Trophoblast cell (in vitro differentiated cells and primary cell): ENCODE measurements around the gene UQCRC1.

ENCODE experiments used
- DNase-seq, 2 donors: peaks; one replicate each; pipeline ENCODE4 v3.0.0-alpha.2; 2016
- H2AFZ ChIP-seq: 2 replicates; pipeline ENCODE4 v1.6.1; 2013; ENCODE audit warnings: low read length, moderate library complexity, mild to moderate bottlenecking; ENCODE audit not compliant: insufficient read depth, poor library complexity
- H2AK5ac ChIP-seq: 2 replicates; pipeline ENCODE4 v1.6.1; 2013; ENCODE audit warnings: mild to moderate bottlenecking, low read length
- H2BK120ac ChIP-seq: 2 replicates; pipeline ENCODE4 v1.6.1; 2013; ENCODE audit warnings: low read length, mild to moderate bottlenecking, moderate library complexity; ENCODE audit not compliant: insufficient read depth, poor library complexity
- H2BK12ac ChIP-seq: 2 replicates; pipeline ENCODE4 v1.6.1; 2013; ENCODE audit warnings: mild to moderate bottlenecking, low read length, moderate library complexity
- H2BK5ac ChIP-seq: 2 replicates; pipeline ENCODE4 v1.6.1; 2013; ENCODE audit warnings: low read length, low read depth, moderate library complexity, mild to moderate bottlenecking; ENCODE audit not compliant: poor library complexity
- H3K14ac ChIP-seq: 2 replicates; pipeline ENCODE4 v1.6.1; 2013; ENCODE audit warnings: mild to moderate bottlenecking, low read length
- H3K18ac ChIP-seq: 2 replicates; pipeline ENCODE4 v1.6.1; 2013; ENCODE audit warnings: mild to moderate bottlenecking, low read length
- H3K23ac ChIP-seq: 2 replicates; pipeline ENCODE4 v1.6.1; 2013; ENCODE audit warnings: low read length
- H3K27ac ChIP-seq: 2 replicates; pipeline ENCODE4 v1.5.1; 2013; ENCODE audit warnings: low read depth, mild to moderate bottlenecking, inconsistent platforms, low read length, moderate library complexity
- H3K27me3 ChIP-seq: 2 replicates; pipeline ENCODE4 v1.6.1; 2013; ENCODE audit warnings: inconsistent platforms, mild to moderate bottlenecking, low read length, moderate library complexity; ENCODE audit not compliant: insufficient read depth
- H3K36me3 ChIP-seq, 2 experiments: 1 replicate in 1 of 2; 2 replicates in 1 of 2; pipeline ENCODE4 v1.6.1; 2013; ENCODE audit warnings: low read length in 2 of 2, mild to moderate bottlenecking in 2 of 2, moderate library complexity in 1 of 2; ENCODE audit not compliant: insufficient read depth in 2 of 2, control insufficient read depth in 1 of 2
- H3K4ac ChIP-seq: 2 replicates; pipeline ENCODE4 v1.6.1; 2013; ENCODE audit warnings: low read depth, mild to moderate bottlenecking, low read length, moderate library complexity
- H3K4me1 ChIP-seq, 2 experiments: 1 replicate in 1 of 2; 2 replicates in 1 of 2; pipeline ENCODE4 v1.6.1; 2013; ENCODE audit warnings: low read length in 2 of 2, mild to moderate bottlenecking in 2 of 2, moderate library complexity in 1 of 2; ENCODE audit not compliant: insufficient read depth in 2 of 2, control insufficient read depth in 1 of 2
- H3K4me2 ChIP-seq: 2 replicates; pipeline ENCODE4 v1.6.1; 2013; ENCODE audit warnings: inconsistent platforms, mild to moderate bottlenecking, low read length, moderate library complexity
- H3K4me3 ChIP-seq: 2 replicates; pipeline ENCODE4 v1.5.1; 2013; ENCODE audit warnings: mild to moderate bottlenecking, low read depth, low read length, inconsistent platforms
- H3K79me1 ChIP-seq: one replicate; pipeline ENCODE4 v1.6.1; 2013; ENCODE audit warnings: low read length
- H3K79me2 ChIP-seq: 2 replicates; pipeline ENCODE4 v1.6.1; 2013; ENCODE audit warnings: low read length, mild to moderate bottlenecking; ENCODE audit not compliant: control insufficient read depth, insufficient read depth, poor library complexity
- H3K9ac ChIP-seq: 2 replicates; pipeline ENCODE4 v1.6.1; 2013; ENCODE audit warnings: mild to moderate bottlenecking, low read length
- H3K9me3 ChIP-seq: 2 replicates; pipeline ENCODE4 v1.6.1; 2013; ENCODE audit warnings: low read depth, mild to moderate bottlenecking, control low read depth, inconsistent platforms, low read length; ENCODE audit not compliant: insufficient read depth
- H4K12ac ChIP-seq: 2 replicates; pipeline ENCODE4 v1.6.1; 2013; ENCODE audit warnings: low read depth, mild to moderate bottlenecking, low read length, moderate library complexity
- H4K8ac ChIP-seq: 2 replicates; pipeline ENCODE4 v1.6.1; 2013; ENCODE audit warnings: low read depth, mild to moderate bottlenecking, low read length, moderate library complexity
- H4K91ac ChIP-seq: one replicate; pipeline ENCODE4 v1.6.1; 2013; ENCODE audit warnings: low read depth, mild to moderate bottlenecking, low read length, moderate library complexity
- WGBS: extraction: QIAGEN DNeasy Blood & Tissue Kit; methylation state at CpG from one replicate; pipeline ENCODE4 v1.1.7; 2013; ENCODE audit warnings: missing lambda C conversion rate; ENCODE audit not compliant: insufficient read length, insufficient coverage; ENCODE audit errors: extremely low coverage; 5-methylcytosine and 5-hydroxymethylcytosine counted together

UQCRC1 gene

GRCh38 chr3:48591436-48591835 lies 18.0 kb downstream of the UQCRC1 start:
- Histone ChIP-seq H3K79me1 (peaks cover 17% of the 10 kb centered on the region), H2AK5ac (no peak overlapping the region), H3K4me1 (peaks cover 22 to 23% of the 10 kb centered on the region in 2 experiments), H3K79me2 (peaks cover under 1% of the 10 kb centered on the region), H2BK5ac (no peak overlapping the region), H3K18ac (no peak overlapping the region), H3K4me2 (no peak overlapping the region), H3K23ac (no peak overlapping the region), H2BK12ac (no peak overlapping the region), H3K27ac (no peak overlapping the region), H3K27me3 (no peaks in the 10 kb centered on the region), H4K91ac (no peak overlapping the region), H3K9ac (no peak overlapping the region), H3K36me3 (peaks cover 34 to 44% of the 10 kb centered on the region in 2 experiments), H2AFZ (no peak overlapping the region), H4K8ac (no peak overlapping the region), H4K12ac (no peak overlapping the region), H2BK120ac (no peak overlapping the region), H3K9me3 (peaks cover 4% of the 10 kb centered on the region), H3K4me3 (no peak overlapping the region), H3K4ac (no peak overlapping the region), H3K14ac (no peak overlapping the region)
- DNase-seq: no peak
- no CpG with 5 or more reads among the region's 14 CpGs for WGBS

GRCh38 chr3:48588230-48588629 lies 21.2 kb downstream of the UQCRC1 start:
- Histone ChIP-seq H4K8ac (no peak overlapping the region), H3K4me2 (no peak overlapping the region), H4K91ac (no peak overlapping the region), H3K14ac (no peak overlapping the region), H2BK120ac (no peak overlapping the region), H3K9ac (no peak overlapping the region), H3K79me2 (no peaks in the 10 kb centered on the region), H3K79me1 (no peaks in the 10 kb centered on the region), H4K12ac (no peak overlapping the region), H3K4me1 (peaks cover 0 to 3% of the 10 kb centered on the region in 2 experiments), H3K9me3 (peaks cover 4% of the 10 kb centered on the region), H2BK12ac (no peak overlapping the region), H3K36me3 (peaks cover 63 to 73% of the 10 kb centered on the region in 2 experiments), H3K18ac (no peak overlapping the region), H3K4ac (no peak overlapping the region), H3K27ac (no peak overlapping the region), H3K27me3 (no peaks in the 10 kb centered on the region), H3K23ac (no peak overlapping the region), H2AFZ (no peak overlapping the region), H3K4me3 (no peak overlapping the region), H2BK5ac (no peak overlapping the region), H2AK5ac (no peak overlapping the region)
- DNase-seq: no peak
- no CpG with 5 or more reads among the region's 15 CpGs for WGBS

- no peak overlapping the region for H4K12ac ChIP-seq
- WGBS: no CpG with 5 or more reads among the region's 11 CpGs
Observed at GRCh38 chr3:48587686-48588085, 21.8 kb downstream of the UQCRC1 start.

GRCh38 chr3:48585411-48585810 lies 24.0 kb downstream of the UQCRC1 start:
- Histone ChIP-seq H2AFZ (no peak overlapping the region), H2BK12ac (no peak overlapping the region), H2BK5ac (no peak overlapping the region), H3K18ac (no peak overlapping the region), H3K23ac (no peak overlapping the region), H4K8ac (no peak overlapping the region), H3K79me1 (no peaks in the 10 kb centered on the region), H2BK120ac (no peak overlapping the region), H4K91ac (no peak overlapping the region), H3K79me2 (no peaks in the 10 kb centered on the region), H2AK5ac (no peak overlapping the region), H3K4me3 (no peak overlapping the region), H4K12ac (no peak overlapping the region), H3K9me3 (peaks cover 4% of the 10 kb centered on the region), H3K4ac (no peak overlapping the region), H3K27ac (no peak overlapping the region), H3K4me2 (no peak overlapping the region), H3K9ac (no peak overlapping the region), H3K27me3 (no peaks in the 10 kb centered on the region), H3K4me1 (no peaks in the 10 kb centered on the region), H3K36me3 (peaks cover 59 to 76% of the 10 kb centered on the region in 2 experiments), H3K14ac (no peak overlapping the region)
- DNase-seq: no peak
- no CpG with 5 or more reads among the region's 8 CpGs for WGBS

More at GRCh38 chr3:48587686-48588085, 21.8 kb downstream of the UQCRC1 start:
- Histone ChIP-seq H2BK12ac (no peak overlapping the region), H3K79me1 (no peaks in the 10 kb centered on the region), H2BK120ac (no peak overlapping the region), H3K79me2 (no peaks in the 10 kb centered on the region), H4K91ac (no peak overlapping the region), H3K4ac (no peak overlapping the region), H3K27me3 (no peaks in the 10 kb centered on the region), H3K14ac (no peak overlapping the region), H3K4me2 (no peak overlapping the region), H3K4me1 (peaks cover 0 to 3% of the 10 kb centered on the region in 2 experiments), H2AK5ac (no peak overlapping the region), H3K36me3 (peaks cover 65 to 75% of the 10 kb centered on the region in 2 experiments), H4K8ac (no peak overlapping the region), H3K9ac (no peak overlapping the region), H3K4me3 (no peak overlapping the region), H3K18ac (no peak overlapping the region), H2AFZ (no peak overlapping the region), H2BK5ac (no peak overlapping the region), H3K27ac (no peak overlapping the region), H3K9me3 (peaks cover 4% of the 10 kb centered on the region), H3K23ac (no peak overlapping the region)
- DNase-seq: no peak
